Measurements from ENCODE around the gene CD44.

CD44 gene

DNA sequence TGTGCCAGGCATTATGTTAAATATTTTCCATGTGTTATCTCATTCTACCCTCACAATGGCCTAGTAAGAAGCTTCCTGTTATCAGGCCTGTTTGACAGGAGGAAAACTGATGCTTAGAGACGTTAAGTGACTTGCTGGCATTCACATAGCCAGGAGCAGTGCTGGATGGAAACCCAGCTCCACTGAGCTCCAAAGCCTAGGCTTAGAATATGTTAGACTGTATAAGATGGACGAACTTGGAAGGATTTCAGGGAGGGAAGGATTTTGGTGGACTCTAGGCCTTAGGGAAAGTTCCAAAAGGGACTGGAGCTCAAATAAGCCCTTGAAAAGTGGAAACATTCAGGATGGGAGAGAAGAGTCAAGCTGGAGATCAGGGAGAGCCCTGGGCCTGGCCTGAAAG, 2.1 kb downstream of the CD44 start:
- no peak for DNase-seq

DNA sequence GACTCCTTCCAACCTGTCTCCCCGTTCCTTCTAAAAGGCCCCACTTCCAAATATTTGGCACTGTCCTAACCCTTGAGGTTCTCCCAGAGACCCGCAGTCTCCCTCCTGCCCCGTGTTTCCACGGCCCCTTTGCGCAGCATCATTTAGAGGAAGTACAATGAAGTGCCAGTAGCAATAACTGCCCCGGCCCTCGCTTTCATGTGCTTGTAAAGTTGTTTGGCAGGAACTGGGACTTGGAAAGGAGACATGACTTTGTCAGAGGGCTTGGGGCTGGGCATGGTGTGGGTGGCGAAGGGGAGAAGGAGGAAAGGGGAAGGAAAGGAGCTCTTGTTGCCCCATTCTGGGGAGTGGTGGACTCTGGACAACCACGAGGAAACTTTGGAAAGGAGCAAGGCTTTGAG, 2.6 kb downstream of the CD44 start:
- DNase-seq, result no peak

DNA sequence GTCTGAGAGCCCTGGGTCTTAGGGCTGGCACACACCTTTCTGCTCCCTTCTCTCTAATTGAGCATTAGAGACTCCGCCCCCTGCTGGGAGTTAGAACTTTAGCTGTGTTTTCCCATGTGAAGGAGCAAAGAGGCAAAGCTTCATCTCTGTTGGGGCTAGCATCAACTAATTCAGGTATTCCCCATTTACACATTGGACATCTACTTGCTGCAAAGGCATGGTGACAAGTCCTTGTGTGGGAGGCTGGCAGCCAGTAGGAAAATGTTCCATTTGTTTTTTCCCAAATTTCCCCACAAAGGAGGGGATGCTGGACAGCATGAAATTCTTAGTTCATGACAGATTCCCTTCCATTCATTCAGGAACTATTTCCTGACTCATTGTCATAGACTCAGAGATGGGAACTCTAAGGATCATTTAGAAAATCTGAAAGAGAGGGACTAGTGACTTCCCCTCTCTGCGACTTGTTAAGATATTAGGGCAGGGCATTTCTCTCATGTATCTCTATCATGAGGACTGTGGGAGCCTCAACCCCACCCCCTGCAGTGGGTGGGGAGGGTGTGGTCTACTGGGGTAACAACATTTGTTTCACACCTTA, 3.6 kb downstream of the CD44 start:
- DNase-seq, result no peak

DNA sequence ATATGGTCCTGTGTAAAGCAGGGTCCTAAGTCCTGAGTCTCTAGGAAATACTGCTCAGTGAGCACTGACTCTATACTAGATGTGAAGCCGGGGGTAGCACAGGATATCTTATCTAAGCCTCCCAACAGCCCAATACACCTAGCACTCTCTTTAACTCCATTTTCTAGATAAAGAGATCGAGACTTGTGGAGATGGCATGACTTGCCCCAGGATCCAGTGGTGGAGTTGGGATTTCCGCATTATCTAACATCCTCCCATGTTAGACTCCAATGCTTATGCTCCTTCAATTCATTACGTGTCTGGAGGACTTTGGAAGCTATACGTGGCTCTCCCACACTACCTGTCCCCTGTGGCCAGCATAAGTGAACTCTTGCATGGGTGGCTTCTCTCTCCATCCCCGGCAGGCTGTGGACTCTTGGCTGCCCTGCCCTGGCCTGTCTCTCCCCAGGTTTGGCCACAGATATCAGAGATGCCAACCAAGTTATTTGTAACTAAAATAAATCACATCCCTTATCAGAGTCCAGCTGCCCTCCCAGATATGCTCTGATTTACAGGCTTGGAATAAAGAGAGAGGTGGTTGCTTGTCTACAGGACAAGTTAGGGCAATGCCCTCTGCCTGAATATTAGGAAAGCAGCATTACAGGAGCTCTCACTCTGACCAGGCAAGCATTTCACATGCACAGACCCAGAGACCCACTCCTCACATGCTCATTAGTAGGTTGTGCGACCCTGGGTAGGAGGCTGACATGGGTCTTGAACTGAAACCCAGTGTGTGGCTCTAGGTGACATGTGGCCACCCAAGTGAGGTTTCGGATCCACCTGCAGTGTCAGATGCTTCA, 4.5 kb downstream of the CD44 start:
- DNase-seq, result no peak

DNA sequence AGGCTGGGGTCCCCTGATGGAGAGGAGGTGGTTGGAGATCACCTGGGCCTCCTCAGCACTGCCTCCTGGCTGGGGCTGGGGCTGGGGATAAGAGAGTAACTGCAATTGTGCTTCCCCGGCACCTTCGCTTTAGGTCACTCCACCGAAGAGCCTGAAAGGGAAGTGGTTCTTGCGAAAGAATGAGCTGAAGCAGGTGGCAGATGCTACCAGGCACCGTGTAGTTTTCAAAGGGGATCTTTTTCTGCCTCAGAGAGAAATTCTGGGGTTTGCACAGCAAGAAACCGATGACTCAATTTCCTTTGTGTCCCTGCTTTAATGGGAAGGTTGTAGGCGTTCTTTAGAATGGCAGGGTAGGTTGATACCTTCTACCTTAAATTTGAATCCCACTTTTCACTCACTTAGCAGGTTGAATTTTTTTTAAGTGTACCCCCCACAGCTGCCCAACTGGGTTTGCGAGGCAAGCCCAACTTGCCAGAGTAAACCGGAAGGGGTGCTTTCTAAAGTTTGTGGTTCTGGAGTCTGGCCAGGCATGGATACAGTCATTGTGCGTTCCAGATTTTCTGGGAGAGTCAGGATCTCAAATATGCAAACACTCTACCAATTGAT, 5.3 kb downstream of the CD44 start:
- DNase-seq, result no peak

DNA sequence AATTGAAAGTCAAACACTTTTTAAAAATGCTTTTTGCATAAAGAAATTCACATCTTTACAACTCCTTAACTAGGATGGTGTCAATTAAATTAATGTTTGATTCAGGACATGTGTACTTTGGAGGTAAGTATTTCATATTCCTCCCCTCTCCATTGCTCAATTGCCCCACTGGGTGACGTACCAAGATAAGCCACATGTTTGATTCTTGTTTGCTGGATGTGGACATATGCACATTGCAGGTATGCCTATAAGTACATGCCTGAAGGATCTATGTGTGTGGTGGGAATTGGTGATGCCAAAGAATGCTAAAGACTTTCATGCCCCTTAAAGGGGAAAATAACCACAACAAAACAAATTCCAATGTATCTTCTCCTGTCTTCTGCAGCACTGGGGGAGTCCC, 5.8 kb downstream of the CD44 start:
- no peak for DNase-seq

DNA sequence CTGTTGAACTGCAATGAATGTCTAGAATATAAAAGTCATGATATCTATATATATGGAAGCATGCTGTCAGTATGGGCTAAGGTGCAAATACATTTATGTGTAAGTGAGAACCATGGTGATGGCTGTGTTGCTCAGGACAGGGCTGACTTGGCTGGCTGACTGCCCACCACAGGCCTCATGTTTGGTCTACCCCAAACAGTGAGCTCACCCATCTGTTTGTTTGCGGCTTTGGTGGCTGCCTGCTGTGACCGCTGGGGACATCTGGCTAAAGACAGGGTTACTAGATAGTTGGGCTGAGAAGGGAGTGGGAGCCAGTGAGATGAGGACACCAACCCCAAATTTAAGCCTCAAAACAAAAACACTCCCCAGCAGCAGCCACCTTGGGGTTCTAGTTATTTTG, 6.3 kb downstream of the CD44 start:
- no peak for DNase-seq

DNA sequence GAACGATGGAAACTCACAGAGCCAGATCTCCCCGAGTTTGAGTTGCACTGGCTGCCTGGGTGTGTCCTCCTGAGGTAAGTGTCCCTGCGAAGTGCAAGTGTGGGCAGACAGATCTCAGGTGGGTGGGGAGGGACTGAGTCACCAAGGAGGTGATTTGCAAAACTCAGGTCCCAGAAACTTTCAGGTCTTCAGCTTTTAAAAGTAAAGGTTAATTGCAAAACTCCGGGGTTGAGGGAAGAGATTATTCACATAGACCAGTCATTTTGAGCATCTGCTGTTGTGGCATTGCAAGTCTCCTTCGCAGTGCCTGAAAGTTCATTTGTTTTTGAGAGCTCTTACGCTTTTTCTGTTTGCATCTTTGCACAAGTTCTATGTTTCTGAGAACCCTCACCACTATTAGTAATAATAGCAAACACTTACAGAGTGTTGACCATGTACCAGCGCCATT, 7.1 kb downstream of the CD44 start:
- no peak for DNase-seq

DNA sequence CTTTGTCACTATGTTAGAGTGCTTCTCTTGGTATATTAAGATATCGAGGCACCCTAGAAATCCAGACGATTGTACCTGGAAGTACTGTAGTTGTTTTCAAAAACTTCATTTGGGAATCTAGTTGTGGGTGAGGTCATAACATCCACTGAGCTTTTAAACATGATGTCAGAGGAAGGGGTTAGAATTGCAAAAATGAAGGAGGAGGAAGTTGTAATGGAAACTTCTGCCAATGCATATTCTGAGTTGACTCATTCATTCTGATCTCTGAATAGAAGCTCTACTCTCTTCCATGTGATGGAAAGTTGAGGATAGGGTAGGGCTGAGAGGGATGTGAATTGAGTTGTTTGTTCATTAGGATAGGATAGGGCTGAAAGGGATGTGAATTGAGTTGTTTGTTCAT, 7.7 kb downstream of the CD44 start:
- DNase-seq, result no peak

DNA sequence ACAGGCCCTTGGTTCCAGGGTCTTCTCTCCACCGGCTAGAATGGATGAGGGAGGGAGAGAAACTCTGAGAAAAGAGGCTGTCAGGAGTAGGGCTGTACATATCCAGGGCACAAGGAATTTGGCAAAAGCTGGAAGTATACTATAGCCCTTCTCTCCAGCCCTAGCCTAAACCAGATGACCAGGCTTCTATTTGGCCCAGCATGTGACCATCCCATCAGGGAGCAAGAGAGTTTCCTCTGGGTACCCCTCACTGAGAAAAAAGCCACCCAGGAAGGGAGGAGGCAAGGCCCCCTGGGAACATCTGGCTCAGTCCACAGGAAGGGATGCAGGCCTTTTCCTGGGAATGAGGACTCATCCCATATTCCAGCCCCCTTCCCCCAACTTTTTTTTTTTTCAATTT, 8.3 kb downstream of the CD44 start:
- no peak for DNase-seq

DNA sequence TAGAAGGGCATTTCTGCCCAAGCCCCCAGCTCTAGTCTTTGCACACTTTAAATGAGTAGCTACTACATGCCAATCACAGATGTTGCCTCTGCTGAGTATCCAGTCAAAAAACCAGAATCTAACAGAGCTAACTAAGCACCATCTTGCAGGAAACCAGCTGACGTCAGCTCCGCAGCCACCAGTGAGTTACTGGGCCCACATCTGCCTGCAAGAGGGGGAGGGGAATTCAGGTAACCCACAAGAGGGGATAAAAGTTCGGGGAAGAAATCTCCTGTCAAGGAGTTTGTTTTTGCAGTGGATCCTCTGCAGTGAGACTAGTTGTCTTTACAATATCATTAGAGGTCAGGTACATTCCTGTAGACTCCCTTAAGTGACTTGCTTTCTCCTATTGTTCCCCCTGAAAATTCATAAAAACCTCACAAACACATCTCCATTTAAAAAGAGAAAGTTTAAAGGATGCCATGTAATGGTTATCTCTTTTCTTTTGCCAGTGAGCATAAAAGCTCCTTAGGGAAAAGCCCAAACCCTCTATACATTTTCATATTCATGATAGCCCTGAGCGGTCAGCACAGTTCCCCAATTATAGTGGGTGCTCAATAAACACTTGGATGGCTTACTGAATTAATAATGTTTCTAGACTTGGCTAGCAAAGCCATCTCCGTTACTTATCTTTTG, 9.3 kb downstream of the CD44 start:
- no peak for DNase-seq

DNA sequence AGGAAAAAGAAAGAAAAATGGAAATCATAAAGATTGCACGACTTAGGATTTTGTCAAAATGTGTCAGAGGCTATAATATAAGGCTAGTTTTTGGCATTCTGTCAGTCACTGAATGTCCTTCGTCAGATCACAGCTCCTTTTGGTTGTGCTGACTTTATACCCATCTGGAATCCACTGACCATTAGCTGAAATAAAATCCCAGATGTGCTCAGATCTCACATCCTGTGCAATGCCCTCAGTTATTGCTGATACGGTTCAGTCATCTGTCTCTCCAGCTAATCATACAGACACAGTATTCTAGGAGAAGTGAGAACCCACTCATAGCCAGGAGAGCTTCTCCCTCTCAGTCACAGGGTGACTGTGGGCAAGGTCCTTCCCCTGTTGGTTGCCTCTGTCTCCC, 11.5 kb downstream of the CD44 start:
- DNase-seq, result no peak

DNA sequence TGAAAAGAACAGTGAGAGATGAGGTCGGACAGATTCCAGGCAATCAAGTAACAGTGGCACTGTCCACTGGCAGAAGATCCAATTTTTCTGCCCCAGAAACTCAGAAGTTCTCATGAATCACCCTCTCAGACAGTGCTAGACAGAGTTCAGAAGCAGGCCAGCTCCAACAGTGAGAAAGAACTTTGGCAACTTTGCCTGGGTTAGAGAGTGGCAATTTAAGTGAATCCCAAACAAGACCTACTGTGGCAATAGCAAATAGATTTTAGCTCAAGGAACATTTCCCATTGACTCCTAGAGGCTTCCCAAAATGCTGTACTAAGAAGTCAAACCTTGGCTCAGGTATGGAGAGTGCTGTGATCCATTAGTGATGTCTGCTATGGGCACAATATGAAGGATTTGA, 12.3 kb downstream of the CD44 start:
- no peak for DNase-seq

DNA sequence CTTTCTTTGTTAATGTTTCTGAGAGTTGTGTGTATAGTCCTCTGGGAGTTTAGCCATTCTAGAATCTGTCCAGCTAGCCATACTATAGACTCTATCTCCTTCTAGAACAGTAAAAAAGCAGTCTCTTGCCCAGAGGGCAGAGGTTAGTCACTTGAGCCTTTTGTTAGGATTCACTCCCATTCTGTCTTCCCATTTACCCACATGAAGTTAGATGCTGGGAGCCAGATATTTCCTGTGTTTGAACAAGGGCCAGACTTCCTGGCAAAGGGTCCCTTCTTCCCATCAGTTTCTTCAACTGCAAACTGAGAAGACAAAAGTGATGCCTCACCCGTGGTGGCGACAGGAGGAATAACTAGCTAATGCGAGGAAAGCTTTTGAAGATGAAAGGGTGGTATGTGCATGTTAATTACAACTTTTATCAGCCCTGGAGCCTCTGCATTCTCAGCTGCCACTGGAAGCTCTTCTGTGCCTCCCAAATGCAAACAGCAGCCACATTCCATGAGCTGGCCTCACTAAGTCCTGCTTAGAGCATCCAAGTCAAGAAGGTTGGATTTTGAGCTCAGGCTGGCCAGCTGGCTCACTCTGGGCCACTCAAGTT, 12.8 kb downstream of the CD44 start:
- no peak for DNase-seq

DNA sequence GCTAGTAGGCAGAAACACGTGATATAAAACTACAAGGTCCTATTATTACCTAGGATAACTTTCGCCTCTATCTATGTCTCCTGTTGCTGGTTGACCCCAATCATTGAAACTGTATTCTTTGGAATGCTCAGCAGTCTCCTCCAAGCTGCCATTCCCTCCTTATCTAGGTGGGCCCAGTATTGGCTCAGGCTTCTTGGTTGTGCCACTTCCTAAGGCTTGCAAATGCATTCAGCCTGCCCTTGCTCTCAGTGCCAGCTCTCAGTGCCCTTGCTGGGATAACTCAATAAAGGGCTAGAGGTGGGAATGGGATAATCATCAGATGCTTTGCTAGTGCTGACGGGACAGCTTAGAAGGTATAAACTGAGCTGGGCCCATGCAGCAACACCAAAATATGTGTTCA, 13.6 kb downstream of the CD44 start:
- DNase-seq, result no peak

DNA sequence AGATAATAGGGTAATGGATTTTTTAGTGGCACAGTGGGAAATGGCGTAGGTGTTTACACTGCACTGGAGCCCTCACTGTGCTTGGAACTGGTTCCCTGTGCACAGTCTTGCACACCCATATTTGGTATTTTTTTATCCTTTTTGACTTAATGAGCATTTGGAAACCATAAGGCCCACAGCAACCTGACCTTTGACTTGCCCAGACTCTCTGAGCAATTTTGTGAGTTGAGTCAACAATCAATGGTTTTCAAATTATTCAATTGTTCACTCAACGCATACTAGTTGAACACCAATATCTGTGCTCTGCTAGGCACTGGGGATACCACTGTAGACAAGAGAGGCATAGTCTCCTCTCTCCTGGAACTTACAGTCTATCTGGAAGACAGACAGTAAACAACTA, 14.3 kb downstream of the CD44 start:
- DNase-seq, result no peak

DNA sequence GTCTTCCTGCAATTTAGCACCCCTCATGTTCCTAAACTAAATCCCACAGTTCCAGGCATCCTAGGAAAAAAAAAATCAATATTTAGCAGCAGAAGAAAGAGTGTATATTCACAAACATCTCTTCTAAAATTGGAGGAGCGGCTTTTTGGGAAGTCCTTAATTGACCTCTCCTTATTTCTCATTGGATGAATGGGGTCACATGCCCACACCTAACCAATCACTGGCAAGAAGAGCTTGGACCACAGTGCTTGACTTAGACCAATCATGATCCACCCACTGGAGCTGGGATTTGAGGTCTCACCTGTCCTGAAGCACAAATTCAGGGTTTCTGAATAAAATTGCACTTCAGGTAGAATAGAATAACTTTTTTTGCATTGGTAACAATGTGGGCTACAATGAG, 16.0 kb downstream of the CD44 start:
- DNase-seq, result no peak

DNA sequence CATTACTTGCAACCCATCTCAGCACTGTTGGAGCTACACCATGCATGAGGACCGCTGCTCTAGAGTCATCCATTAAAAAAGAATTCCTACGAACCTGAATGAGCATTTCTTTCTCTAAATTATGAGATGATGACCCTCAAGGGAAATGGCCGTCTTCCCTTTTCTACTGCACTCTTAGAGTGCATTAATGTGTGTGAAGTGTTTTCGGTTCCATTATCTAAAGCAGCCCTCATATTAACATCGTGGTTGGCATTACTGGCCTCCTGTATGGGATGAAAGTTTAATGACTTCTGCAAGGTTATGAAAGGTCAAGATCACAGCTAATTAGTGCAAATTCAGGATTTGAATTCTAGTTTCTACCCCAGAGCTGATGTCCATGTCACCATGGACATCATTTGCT, 16.7 kb downstream of the CD44 start:
- DNase-seq, result no peak

DNA sequence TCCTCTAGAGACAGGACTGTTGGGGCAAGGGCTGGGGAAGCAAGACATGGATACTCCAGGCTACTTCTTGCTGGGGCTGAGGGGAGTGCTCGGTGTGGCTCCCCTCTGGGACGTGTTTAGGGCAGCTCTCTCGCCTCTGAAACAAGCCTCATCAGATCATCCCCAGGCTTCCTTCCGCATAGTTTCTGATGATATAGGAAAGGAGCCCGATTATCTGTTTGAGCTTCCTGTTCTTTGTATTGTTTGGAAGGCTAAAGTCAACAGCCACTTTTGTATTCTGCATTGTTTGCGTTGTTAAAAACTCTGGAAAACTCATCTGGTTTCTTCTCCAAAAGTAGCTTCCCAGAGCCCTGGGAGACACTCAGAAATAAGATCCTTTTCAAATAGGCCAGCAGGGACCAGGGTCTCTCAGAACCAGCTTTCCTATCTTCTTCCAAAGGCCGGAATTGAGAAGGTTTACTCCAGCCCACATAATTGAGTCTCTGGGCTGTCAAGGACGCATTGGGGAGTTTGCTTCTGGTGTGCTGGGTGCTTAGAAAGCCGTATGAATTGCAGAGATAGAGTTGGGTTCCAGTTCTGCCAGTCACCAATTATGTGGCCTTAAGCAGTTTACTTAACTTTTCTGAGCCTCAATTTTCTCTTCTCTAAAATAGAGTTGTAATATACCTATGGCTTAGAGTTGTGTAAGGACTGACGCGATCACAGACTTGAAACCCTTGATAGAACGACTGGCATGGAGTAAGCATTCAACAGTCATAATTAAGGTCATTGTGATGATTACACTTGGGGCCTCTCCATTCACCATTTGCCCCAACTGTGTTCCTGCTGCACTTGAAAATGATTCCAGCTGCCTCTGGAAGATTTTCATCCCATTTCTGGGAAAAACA, 19.1 kb downstream of the CD44 start:
- no peak for DNase-seq

DNA sequence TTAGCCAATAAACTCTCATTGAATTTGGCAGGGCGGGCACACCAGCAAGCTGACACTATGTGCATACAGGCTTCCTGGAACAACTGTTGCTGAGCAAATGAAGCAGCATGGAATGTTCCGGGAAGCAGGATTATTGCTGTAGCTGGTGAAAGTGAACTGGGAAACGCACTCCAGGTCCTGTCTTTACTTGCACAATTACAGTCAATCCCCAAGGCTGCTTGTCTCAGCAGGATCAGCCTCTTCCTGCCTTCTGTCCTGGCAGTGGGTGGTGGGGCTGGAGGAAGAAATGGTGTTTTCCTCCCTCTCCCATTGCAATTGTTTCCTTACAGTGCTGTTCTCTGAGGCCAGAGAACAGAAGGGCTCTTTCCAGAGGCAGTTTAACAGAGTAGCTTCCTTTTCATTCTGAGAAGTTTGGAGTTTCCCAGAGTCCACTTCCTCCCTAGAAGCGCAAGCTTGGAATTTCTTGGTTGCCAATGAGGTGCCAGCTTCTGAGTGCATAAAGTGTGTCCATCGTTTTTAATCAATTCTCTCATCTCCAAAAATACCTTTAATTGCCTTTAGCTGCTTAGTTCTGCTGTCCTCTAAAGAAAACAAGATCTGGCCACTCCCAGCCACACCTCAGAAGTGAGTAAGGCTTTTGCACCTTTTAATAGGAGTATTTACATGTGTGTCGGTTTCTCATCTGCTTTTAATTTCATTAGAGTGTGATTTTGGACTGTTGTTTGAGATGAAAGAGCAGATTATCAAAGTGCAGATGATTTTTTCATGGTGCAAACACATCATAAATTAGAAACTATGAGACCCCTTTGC, 19.9 kb downstream of the CD44 start:
- no peak for DNase-seq

DNA sequence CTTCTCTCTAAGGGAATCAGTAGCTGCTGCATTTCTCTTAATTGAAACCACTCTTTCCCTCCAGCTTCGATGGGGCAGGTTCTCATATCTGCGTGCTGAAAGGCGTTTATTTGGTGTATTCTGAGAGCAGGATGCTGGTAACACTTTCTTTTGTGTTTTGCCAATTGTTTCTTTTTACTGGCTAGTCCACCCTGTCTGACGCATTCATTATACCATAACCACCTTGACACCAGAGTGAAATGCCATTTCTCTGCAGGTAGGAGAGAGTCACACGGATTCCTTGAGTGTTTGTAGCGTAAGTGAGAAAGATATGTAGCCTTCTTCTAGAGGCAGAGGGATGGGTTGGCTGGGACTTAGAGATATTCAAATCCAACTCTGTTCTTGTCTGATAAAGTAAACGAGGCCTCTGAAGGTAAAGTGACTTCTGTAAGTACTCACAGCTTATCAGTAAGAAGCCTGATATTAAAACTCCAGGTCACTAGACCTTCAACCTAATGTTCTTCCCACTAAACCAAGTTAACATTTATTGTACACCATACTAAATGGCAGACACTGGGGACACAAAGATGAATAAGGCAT, 21.4 kb downstream of the CD44 start:
- DNase-seq, result no peak
